Right atrium auricular region (tissue), 2 donors: ENCODE results near the gene RAPGEF3. TPM values are rescaled to one million over a fixed set of nuclear protein-coding genes. Genes with fewer than 3 reads are reported as not detected.

Experiments used
- DNase-seq: peaks from one replicate; pipeline ENCODE4 v3.0.0-alpha.2; 2019; ENCODE audit warnings: low spot score
- H3K27ac ChIP-seq, 2 donors: fragments of 200-600 bp; sonication (generic); 1 replicate in 1 of 2; 2 replicates in 1 of 2; pipeline ENCODE4 v1.5.1; 2016 to 2019
- H3K27me3 ChIP-seq, 2 donors: fragments of 200-600 bp; sonication (generic); one replicate each; pipeline versions ENCODE4 v1.5.1 to v1.6.0; 2017 to 2019
- H3K36me3 ChIP-seq: fragments of 200-600 bp; sonication (generic); one replicate; pipeline ENCODE4 v1.5.1; 2016
- H3K4me1 ChIP-seq, 2 donors: fragments of 200-600 bp; sonication (generic); one replicate each; pipeline versions ENCODE4 v1.5.1 to v1.6.0; 2017 to 2019
- H3K4me3 ChIP-seq, 2 donors: fragments of 200-600 bp; sonication (generic); 1 replicate in 1 of 2; 2 replicates in 1 of 2; pipeline ENCODE4 v1.5.1; 2017 to 2019; ENCODE audit warnings: mild to moderate bottlenecking in 1 of 2, moderate library complexity in 1 of 2
- H3K9me3 ChIP-seq, 2 donors: fragments of 200-600 bp; sonication (generic); one replicate each; pipeline ENCODE4 v1.5.1; 2019
- CTCF ChIP-seq, 2 donors: fragments of 200-600 bp; sonication (generic); IDR thresholded peaks; one replicate each; pipeline ENCODE4 v1.5.1; 2019; ENCODE audit warnings: antibody characterized with exemption in 2 of 2
- total RNA-seq, 2 donors: library from RNA; depleted of rRNA; stranded (reverse); fragments of >200 nt; gene quantifications; one replicate each; pipeline ENCODE4 v1.1.0, GENCODE V29; 2016

RAPGEF3 gene
- total RNA-seq, 2 donors from 2014 or later: 19.8 to 26.8 TPM

DNA sequence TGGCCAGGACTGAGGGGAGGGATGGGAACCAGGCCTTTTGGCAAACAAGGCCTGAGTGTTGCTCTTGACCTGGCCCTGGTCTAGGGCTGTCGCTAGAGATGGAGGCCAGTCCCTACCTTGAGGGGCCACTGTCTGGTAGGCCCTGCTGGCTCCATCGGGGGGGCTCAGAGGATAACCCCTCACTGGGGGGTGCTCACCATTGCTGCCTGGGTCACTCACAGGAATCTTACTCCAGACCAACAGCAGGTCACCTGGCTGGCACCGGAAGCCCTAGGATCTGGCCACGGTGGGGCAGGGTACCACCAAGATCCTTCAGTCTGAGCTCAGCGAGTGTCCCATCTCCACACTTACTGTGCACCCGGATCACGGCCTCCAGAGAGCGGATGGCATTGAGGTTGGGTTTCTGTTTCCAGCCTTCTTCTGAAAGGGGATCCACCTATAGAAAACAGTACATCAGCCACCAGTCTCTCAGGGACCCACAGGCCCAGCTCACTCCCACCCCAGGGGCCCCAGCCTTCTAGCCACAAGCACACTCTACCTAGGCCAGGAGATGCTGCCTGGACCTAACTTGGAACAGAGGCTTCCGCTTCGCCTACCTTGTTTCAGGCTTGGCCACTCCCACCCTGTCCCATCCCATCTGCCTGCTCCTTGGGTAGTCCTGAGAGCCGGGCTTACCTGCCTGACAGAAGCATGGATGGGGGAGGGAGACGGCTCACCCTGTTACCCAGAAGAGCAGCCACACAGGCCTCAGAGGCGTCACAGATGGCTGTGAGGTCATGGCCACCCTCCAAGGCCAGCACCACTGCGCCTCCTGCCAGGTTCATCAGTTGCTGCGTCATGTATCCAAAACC lies 26.6 kb upstream of the RAPGEF3 start:
- Histone ChIP-seq H3K36me3 (peaks cover 76% of the 10 kb centered on the region), H3K27ac (no peak overlapping the region), H3K9me3 (no peaks in the 10 kb centered on the region), H3K27me3 (no peaks in the 10 kb centered on the region), H3K4me3 (no peak overlapping the region), H3K4me1 (peaks cover 0 to 9% of the 10 kb centered on the region in 2 donors)
- TF ChIP-seq CTCF (IDR thresholded peaks at IDR 0.05): no peak
- DNase-seq: no peak

DNA sequence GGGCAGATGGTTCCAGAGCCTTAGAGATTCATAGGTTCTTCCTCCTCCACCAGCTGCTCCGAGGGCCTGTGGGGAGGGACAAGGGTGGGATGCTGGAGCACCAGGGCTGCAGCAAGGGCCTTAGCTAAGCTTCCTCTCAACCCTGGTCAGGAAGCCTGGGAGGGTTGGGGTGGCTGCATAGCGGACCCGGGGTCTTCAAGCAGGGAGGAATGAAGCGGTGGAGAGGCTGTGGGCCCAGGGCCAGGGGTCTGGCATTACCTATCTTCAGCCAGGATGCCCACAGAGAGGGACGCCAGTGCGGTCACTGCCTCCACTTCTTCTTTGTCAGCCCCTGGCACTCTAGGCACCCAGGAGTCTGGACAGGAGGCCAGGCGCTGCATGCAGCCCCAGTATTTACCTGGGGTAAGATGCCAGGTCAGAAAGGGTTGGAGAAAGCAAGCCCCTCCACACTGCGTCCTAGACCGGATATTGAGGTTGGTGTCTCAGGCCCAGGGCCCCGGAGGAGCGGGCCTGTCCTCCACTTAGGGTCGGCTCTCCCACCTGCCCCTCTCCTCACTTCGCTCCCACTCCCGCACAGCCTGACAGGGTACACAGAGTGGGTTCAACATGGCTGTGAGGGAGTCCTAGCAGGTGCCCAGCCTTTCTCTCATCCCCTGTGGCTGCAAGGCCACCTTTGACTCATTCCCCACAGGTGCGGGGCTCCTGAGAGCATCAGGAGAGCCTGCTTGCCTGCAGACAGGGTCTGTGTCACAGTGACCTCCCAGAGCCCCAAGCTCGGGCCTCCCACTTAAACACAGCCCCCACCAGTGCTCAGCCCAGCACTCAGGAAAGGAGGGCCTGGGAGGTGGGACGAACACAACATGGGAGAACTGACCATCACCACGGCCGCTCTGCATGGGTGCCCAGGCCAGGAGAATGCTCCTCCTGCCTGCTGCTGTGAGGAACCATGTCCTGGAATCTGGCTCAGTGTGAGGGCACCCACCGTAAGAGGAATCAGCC lies 25.4 kb upstream of the RAPGEF3 start:
- Histone ChIP-seq H3K9me3 (no peaks in the 10 kb centered on the region), H3K36me3 (peaks cover 64% of the 10 kb centered on the region), H3K4me3 (no peak overlapping the region), H3K27ac (no peak overlapping the region), H3K4me1 (peaks cover 0 to 18% of the 10 kb centered on the region in 2 donors), H3K27me3 (no peaks in the 10 kb centered on the region)
- DNase-seq: no peak
- TF ChIP-seq CTCF (IDR thresholded peaks at IDR 0.05): no peak

DNA sequence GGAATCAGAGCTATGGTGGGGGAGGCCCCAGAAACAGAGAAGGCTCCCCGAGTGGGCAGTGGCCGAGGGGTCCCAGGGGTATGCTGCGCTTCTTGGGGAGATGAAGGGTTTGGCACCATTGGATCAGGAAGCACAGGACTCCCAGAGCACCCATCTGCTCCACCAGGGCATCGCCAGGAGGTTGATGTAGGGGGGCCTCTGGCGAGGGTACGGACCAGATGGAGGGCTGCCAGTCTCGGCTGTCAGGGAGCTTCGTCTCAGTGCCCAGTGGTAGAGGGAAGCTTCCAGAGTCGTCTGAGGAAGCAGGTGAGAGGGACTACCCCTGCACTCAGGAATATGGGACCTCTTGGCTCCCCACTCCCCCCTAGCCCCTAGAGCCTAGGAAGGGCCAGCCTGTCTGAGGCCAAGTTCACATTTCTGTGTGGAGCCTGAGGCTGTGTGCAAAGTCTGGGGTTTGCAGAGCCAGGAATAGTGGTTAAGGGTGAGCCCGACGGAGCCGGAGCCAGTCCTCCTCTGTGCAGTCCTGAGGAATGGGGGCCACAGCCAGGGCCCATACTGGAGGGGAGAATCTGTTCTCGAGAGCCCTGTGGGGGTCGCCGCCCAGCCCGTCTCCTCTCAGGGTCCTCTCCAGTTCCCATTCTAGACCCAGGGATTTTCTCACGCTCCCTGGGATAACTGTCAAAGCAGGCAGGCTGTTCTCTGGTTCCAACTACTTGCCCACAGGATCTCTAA lies 24.5 kb upstream of the RAPGEF3 start:
- no peak for TF ChIP-seq CTCF (IDR thresholded peaks at IDR 0.05)
- peaks cover 0 to 26% of the 10 kb centered on the region in 2 donors for H3K4me1 ChIP-seq
- peaks cover 55% of the 10 kb centered on the region for H3K36me3 ChIP-seq
- no peak overlapping the region for H3K4me3 ChIP-seq
- no peak for DNase-seq
- H3K27me3 ChIP-seq: no peaks in the 10 kb centered on the region
- no peak overlapping the region for H3K27ac ChIP-seq
- no peaks in the 10 kb centered on the region for H3K9me3 ChIP-seq

DNA sequence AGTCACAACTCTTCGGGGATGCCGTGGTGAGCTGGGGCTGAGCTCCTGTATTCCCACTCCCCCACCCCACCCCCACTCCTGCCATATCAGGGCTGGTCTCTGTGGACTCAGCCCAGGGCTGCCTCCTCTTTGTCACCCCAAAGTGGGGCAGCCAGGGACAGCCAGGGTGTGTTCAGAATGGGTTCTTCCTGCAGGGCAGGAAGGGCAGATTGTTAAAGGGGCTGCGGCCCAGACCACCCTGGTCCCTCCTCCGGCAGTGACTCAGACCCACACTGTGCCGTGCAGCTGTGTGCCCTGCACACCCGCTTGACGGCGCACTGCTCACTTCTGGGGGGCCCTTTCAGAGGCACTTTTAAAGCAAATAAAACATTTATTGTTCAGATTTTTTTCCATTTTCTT lies 23.7 kb upstream of the RAPGEF3 start:
- Histone ChIP-seq H3K9me3 (no peaks in the 10 kb centered on the region), H3K4me3 (no peak overlapping the region), H3K4me1 (peaks cover 0 to 33% of the 10 kb centered on the region in 2 donors), H3K27me3 (no peaks in the 10 kb centered on the region), H3K27ac (no peak overlapping the region), H3K36me3 (peaks cover 47% of the 10 kb centered on the region)
- no peak for TF ChIP-seq CTCF (IDR thresholded peaks at IDR 0.05)
- DNase-seq: no peak
